NCI-H2196 treated with DMSO at 0.1 percent for 48 hours (cell line): ENCODE data around the gene CANT1.

ENCODE experiments used
- DNase-seq: peaks from one replicate; lab custom pipeline; 2025; ENCODE audit not compliant: unreplicated experiment; lab: John Stamatoyannopoulos, UW

Gene CANT1

DNA sequence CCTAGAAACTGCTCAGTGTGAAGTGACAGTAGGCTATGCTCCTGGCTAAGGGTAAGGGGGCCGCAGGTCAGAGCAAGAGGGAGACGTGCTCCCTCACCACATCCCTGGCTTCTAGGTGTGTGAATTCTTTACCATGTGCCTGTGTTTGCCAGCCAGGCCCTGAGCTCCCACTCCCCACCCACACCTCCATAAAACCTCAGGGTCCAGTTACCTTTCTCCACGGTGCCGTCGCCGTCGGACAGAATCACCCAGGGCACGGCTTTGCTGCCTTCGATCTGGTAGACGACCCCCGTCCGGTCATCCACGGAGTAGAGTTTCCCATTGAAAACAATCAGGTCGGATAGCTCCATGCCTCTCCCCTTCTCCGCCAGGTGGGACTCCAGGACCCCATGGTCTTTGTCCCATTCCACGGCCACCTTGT lies 12.8 kb downstream of the CANT1 start:
- DNase-seq = no peak

- peak; percentile 72 for DNase-seq
Observed at GRCh38 chr17:78995761-78996451, 13.7 kb downstream of the CANT1 start.

GRCh38 chr17:78995022-78995760 lies 14.4 kb downstream of the CANT1 start:
- DNase-seq = no peak

DNA sequence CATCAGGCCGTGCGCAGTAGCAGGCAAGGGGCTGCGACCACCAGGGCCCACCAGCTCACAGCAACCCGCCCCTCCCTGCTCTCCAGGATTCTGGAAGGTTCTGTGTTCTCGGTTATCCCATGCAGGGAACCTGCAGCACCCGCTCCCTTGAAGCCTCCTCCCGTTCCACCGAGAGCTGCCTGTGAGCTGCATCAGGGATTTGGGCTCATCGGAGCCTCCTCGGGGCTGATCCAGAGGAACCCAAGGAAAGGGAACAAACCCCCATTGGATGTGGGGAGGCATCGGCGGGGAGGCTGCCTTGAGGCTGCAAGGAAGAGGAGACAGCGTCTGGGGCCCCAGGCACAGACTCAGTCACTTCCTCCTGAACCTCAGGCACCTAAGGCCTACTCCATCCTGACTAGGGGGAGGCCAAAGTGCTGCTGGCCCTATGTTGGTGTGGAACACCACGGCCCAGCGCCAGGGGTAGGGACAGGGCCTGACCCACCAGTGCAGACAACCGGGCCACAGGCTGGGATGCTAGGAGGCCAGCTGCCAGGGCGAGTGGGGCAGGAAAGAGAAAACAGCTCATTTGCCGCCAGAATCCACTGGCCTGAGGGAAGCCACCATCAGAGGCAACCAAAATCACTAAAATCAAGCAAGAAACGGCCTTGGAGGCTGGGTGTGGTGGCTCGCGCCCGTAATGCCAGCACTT lies 15.4 kb downstream of the CANT1 start:
- no peak for DNase-seq

GRCh38 chr17:78993241-78993956 lies 16.2 kb downstream of the CANT1 start:
- peak; percentile 24 for DNase-seq

DNA sequence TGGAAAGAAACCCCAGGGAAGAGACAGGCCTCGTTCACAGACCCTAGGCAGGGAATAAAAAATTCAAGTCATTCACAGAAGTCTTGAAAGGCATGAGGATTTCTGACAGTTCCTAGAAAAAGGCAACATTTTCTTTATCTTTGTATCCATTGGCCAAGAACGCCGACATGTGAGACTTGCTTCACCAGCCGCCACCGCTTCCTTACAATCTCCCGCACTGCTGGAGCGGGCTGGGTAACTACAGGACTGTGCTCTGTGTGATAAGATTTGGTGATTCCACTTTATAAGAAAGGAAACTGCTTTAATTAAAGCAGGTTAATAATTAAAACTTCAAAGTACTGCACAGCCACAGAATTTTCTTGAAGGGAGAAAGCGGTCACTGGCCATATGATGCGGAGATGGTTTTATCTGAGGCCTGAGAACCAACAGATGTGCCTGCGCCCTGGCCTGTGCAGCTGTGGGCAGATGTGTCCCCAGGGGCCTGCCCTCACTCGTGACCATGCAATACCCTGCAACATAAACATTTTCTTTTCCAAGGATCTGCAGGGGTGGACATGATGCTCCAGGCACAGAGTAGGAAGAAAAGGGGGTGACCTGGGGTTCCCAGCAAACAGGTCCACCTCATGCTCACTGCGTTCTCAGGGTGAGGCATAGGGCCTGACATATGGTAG lies 16.9 kb downstream of the CANT1 start:
- DNase-seq = no peak

DNA sequence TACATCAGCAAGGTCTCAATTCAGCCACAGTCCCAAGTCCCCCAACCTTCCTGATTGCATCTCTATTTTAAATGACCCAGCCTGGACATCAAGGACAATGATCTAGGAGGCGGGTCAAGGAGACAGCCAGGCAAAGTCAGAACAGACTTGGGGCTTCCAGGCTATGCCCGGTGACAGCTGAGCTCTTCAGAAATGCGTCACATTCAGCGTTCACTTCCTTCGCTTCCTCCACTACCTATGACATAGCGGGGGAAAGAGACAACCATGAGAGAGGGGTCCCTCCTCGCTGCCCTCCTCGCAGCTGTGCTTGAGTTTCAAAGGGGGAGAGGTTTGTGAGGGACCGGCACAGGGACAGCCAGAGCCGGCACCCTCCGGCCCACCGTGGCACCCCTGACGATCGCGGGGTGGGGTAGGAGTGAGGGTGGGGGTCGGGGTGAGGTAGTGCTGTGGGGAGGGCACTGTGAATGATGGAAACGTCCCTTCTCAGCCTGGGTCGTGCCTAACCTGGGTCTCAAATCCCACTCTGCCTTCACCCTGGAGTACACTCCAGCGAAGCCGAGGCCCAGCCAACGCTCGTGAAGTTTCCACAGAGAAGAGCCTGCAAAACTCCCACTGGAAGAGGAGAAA lies 17.5 kb downstream of the CANT1 start:
- no peak for DNase-seq

DNA sequence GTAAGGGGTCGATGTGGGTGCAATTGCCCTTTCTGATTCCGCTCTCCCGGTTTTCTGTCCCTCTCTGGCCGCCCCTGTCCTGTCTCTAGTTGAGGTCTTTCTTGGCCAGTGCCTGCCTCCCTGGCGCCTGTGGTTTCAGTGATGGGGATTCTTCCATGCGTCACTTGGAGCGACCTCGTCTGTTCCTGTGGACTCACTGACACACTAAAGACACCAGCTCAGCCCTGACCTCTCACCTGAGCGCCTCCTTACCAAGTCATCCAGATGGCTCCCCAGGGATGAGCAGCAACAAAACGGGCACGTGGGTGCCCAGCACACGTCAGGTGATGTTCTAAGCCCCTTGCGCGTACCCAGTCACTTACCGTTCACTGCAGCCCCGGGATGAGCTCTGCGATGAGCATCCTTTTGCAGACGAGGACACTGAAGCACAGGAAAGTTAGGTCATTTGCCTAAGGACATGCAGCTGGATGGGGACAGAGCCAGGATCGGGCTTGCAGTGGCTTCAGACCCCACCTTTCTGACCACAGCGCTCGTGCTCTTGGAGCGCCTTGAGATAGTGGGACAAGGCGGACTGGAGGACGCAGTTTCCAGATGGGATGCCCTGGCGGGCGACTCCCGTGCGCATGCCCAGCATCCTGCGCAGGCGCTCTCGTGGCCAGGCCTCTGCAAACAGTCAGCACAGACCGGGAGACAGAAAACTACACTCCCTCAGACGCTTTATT lies 18.4 kb downstream of the CANT1 start:
- DNase-seq = no peak

- DNase-seq = no peak
Observed at GRCh38 chr17:78990349-78991016, 19.1 kb downstream of the CANT1 start.

- no peak for DNase-seq
Observed at GRCh38 chr17:78988152-78988551, 21.4 kb downstream of the CANT1 start.

DNA sequence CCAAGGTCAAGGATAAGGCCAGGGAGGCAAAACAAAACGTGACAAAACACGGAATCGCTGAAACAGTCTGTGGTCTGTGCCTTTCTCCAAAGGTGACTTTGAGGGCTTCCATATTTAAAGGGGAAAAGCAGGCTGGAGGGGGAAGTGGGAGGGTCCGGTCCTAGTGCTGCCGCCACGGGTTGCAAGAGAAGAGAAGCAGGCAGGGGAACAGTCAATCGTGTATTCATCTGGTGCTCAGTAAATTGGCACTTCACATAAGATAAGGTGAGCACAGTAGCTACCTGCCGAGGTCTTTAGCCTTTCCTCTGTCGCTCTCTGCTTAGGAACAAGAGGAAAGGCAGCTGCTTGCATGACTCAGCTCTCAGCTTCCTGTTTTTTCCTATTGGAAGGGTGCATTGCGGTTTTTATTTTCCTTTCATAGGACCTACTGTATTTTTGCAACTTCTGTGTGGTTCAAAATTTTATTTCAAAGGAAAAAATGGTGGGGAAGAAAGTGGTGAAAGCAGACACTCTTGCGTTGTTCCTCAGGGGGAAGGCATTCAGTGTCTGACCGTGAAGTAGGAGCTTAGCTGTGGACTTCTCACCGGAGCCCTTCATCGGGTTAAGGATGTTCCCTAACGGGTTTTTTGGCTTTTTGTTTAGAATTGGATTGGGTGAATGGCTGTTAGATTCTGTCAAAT lies 22.8 kb downstream of the CANT1 start:
- peak; percentile 60 for DNase-seq

DNA sequence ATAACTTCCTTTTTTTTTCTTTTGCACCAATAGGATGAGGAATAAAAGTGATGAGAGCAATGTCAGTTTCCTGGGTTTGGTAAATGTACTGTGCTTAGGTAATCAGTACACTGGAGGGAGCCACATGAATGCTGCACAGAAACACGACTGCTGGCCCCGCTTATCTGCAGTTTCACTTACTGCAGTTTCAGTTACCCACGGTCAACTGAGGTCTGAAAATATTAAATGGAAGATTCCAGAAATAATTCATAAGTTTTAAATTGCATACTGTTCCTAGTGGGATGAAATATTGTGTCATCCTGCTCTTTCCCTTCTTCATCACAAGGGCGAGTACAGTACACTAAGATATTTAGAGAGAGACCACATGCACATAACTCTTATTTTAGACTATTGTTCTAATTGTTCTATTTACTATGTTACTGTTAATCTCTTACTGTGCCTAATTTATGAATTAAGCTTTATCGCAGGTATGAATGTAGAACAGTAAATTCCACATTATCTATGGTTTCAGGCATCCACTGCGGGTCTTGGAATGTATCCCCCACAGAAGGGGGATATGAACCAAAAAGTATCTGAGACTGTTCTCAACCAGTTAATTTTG lies 23.4 kb downstream of the CANT1 start:
- DNase-seq = no peak

DNA sequence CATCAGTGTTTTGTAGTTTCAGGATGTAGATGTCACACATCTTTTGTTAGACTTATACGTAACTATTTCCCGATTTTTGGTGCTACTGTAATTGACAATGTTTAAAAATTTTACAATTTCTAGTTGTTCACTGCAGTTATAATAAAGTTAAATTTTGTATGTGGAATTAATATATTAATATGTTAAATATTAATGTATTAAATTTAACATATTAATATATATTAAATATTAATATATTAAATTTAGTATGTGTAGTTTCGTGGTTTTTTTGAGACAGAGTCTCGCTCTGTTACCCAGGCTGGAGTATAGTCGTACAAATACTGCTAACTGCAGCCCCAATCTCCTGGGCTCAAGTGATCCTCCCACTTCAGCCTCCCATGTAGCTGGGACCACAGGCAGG lies 24.2 kb downstream of the CANT1 start:
- no peak for DNase-seq

- no peak for DNase-seq
Observed at GRCh38 chr17:78981010-78981888, 28.3 kb downstream of the CANT1 start.

- no peak for DNase-seq
Observed at GRCh38 chr17:78980624-78980972, 29.0 kb downstream of the CANT1 start.

- DNase-seq = peak; percentile 99
Observed at GRCh38 chr17:78979780-78980623, 29.6 kb downstream of the CANT1 start, which contains the start of gene LGALS3BP. Gene LGALS3BP, minus strand, starts transcription at chr17:78979923. Its CDS starts 2,732 bp downstream, at chr17:78977191.
